HG03558 (cell line): Measurements from ENCODE around the gene MADD.

Experiments
- ATAC-seq: cut with Tn5 transposase; IDR thresholded peaks from one replicate; pipeline ENCODE4 v1.9.1; 2021; ENCODE audit warnings: moderate number of reproducible peaks; ENCODE audit not compliant: unreplicated experiment; ENCODE audit errors: extremely low read depth

MADD gene

DNA sequence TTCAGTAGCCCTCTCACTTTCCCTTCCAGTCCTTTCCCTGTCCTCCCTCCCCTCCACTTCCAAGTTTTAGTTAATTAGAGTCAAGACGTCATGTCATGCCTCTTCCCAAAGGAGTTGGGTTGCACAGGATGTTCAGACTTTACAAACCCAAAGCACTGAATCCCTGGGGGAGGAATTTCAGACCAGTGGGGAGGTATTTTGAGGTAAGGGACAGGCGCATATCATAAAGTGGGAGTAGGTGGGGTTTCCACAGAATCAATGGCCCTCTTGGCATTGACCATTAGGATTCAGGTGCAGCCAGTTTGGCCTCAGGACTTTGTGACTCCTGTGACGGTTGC is 20.6 kb upstream of the MADD start:
- ATAC-seq, result no peak

DNA sequence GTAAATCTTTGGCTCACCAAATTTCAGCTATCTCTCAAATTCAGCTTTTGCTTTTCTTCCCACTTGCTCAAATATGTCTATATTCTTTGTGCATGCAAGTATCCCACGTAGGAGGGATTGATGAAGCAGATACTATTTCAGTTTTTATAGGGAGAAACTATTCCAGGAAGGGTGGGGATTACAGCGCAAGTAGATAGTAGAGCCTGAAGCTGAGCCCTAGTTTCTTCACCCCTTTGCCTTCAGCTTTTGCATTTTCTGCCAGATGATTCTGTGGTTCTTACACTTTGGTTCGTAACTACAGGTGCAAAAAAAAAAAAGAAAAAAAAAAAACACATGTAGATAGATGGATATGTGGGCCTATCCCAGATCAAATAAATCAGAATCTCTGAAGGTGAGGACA is 18.2 kb upstream of the MADD start:
- ATAC-seq, result no peak

DNA sequence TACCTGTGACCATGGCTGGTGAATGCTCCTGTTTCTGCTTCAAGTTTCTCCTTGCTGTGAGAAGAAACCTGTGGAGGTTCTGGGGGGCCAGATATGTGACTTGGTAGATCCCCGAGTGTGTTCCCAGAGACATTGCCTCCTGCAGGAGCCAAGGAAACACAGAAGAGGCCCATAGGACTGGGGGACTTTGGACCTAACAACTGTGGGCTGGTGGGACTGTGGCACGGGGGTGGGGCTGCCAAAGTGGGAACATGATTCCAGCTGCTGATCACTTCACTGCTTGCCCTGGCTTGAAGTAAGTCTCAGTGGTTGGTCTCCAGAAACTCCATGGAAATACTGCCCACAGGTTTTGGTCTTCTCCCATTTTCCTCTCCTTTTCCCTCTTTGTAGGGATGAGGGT is 16.3 kb upstream of the MADD start:
- no peak for ATAC-seq

DNA sequence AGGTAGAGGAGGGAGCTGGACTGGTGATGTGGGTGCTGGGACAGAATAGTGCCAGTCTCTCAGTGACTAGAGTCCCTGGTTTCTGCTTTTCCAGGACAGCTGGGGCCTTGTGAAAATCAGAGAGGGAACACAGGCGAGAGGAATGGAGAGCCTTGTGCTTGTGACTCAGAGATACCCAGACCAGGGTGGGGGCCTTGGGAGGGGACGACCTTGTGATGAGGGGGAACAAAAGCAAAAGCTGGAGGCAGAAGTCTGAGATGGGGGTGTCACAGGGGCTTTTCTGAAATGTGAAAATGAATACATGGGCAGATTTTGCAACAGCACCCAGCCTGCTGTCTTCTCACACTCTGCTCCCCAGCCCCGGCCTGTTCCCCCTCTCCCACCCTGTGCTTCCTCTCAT is 15.5 kb upstream of the MADD start:
- no peak for ATAC-seq

DNA sequence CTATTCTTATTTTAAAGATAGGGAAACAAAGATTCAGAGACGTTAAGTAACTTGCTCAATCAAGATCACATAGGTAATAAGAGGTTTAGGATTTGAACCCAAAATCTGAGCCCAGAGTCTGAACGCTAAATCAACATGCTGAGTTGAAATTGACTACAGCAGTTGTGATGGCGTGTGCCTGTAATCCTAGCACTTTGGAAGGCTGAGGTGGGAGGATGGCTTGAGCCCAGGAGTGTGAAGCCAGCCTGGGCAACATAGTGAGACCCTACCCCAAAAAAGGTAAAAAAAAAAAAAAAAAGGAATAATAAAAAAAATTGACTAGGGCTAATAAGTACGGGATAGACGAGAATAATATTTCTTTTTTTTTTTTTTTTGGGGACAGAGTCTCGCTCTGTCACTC is 13.6 kb upstream of the MADD start:
- no peak for ATAC-seq

DNA sequence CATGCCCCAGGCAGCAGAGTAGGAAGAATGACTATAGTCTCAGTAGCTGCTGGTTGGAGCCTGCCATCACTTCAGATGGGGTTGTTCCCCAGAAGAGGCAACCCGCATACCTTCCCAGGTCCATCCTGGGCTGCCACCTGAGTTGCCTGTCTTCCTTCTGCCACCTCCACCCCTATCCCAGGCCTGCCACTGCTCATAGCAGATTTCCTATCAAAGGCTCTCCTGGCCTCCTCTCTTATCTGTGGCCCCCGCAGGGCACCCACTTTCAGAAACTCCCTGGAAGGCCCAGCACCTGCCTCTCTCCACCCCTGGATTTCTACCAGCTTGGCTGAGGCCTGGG is 12.8 kb upstream of the MADD start:
- ATAC-seq, result no peak

DNA sequence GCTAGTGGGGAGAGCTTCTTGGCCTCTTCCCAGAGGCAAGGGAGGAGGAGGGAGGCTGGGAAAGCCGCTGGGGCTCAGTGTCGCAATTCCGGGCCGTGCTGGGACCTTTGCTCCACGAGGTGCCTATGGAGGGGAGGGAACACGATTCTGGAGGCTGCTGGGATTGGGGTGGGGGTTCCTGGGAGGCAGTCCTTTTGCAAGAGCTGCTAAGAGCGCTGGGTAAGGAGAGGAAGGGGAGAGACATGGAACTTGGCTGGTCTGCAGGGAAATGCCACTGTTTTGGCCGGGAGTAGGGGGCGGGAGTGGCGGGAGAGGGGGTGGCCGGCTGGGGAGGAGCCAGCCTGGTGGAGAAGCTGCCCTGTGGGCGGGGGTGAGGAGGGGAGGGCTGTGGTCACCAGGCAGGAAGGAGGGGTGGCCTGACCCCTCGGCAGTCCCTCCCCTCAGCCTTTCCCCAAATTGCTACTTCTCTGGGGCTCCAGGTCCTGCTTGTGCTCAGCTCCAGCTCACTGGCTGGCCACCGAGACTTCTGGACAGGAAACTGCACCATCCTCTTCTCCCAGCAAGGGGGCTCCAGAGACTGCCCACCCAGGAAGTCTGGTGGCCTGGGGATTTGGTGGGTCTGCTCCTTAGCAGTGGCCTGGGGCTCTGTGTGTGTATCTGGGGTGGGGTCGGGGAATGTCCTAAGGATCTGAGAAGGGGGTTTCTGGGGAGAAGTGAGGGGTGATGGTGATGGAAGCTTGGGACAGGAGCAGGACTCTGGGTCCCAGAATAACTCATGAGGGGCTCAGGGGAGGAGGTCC is 12.2 kb upstream of the MADD start, which contains the start of gene NR1H3:
NR1H3 (plus strand) TSS at position 480 of the 800 bp plus-strand sequence. CDS start 1,221 bp downstream, outside the sequence.
- no peak for ATAC-seq

DNA sequence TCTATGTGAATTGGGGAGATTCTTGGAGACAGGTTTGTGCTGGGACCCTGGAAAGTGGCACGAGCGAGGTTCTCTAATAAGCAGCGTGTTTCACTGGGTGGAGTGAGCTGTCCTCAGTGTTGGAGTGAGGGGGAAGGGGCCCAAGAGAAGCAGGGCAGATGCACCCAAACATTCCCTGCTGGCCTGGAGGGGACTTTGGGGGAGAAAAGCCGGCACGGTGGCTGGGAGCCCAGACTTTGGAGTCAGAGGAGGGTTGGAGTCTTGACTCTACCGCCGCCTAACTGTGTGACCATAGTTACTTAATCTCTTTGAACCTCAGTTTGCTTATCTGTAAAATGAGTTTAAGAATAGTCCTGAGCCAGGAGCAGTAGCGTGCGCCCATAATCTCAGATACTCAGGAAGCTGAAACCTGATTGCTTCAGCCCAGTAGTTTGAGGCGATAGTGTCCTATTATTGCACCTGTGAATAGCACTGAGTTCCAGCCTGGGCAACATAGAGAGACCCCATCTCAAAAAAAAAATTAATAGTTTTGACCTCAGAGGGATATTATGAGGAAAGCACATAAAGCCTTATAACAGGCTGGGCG is 11.5 kb upstream of the MADD start:
- no peak for ATAC-seq

DNA sequence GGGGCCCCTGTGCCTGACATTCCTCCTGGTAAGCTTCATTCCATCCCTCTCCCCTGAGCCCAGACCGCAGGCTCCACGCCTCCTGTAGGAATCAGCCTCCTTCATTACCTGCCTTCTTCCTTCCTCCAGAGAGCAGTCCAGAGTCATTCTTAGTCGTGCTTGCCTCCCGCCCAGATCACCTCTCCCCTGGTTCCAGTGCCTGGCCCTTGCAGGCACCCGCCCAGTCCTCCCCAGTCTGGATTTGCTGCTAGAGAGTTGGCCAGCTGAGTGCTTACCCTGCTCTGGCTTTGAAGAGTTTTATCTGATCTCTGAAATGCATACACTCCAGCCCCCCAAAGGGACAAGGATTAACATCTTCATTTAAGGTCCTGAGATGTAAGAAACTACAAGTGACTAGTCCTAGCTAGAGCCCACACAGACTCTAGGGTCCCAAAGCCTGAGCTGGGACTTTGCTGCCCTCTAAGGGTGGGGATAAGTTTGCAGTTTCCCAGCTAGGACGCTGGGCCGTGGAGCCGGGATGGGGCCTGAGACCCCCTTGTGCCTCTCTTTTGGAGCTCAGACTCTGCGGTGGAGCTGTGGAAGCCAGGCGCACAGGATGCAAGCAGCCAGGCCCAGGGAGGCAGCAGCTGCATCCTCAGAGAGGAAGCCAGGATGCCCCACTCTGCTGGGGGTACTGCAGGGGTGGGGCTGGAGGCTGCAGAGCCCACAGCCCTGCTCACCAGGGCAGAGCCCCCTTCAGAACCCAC is 10.5 kb upstream of the MADD start:
- no peak for ATAC-seq

DNA sequence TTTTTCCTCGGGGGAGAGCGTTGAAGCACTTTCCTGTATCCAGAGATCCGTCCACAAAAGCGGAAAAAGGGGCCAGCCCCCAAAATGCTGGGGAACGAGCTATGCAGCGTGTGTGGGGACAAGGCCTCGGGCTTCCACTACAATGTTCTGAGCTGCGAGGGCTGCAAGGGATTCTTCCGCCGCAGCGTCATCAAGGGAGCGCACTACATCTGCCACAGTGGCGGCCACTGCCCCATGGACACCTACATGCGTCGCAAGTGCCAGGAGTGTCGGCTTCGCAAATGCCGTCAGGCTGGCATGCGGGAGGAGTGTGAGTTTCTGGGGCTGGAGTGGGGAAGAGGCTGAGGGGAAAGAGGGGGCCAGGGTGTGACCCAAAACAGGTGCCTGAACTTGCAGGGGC is 9.6 kb upstream of the MADD start:
- no peak for ATAC-seq

DNA sequence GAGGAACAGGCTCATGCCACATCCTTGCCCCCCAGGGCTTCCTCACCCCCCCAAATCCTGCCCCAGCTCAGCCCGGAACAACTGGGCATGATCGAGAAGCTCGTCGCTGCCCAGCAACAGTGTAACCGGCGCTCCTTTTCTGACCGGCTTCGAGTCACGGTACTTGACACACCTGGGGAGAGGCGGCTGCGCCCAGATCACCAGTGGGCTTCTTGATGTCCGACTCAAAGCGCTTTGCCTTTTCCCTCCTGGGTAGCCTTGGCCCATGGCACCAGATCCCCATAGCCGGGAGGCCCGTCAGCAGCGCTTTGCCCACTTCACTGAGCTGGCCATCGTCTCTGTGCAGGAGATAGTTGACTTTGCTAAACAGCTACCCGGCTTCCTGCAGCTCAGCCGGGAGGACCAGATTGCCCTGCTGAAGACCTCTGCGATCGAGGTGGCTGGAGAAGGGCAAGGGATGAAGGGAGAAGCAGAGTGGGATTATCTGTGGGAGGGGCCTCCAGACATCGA is 8.6 kb upstream of the MADD start:
- no peak for ATAC-seq

DNA sequence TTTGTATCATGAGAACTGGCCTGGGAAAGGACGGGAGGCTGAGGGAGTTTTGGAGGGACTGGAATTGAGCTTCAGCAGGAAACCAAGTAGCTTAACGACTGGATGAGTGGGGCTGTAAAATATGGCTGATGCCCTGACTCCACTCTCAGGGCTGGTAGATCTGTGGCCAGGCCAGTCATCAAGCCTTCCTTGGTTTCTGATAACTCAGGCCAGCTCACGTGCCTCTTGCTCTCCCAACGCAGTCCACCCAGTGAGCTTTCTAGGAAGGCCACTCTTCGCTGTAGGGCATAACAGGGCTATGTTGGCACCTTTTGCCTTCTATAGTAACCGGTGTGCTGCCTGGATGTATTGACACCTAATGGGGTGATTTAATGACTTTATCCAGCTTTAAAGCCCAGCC is 5.8 kb upstream of the MADD start:
- no peak for ATAC-seq

DNA sequence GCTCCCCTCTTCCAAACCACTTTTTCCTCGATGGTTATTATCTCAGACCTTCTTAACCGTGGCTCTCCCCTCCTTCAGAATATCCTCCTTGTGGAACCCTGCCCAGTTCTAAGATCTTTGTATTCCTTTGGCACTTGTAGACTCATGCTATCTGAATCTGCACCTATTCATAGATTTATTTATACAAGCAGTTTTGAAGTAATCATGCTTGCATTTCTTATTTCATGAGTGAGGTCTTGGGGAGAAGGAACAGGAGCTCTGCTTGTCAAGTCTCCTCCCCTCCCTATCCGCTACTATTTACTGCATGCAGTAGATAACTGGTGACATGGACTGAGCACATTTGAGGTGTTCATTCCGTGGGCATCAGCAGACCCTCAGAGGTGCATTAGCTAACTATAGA is 5.4 kb upstream of the MADD start:
- no peak for ATAC-seq

DNA sequence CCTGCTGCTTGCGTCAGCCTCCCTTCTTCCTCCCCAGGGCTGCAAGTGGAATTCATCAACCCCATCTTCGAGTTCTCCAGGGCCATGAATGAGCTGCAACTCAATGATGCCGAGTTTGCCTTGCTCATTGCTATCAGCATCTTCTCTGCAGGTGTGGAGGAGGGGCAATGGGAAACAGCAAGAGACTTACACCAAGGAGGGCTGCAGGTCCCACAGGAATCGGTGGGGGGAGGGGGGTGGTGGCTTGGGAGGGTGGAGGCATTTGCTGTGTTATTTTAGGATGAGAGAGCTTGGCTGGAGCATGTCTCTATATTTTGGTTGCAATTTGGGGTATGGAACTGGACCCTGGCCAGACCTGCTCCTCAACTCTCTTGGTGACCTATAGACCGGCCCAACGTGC is 2.1 kb upstream of the MADD start:
- no peak for ATAC-seq

DNA sequence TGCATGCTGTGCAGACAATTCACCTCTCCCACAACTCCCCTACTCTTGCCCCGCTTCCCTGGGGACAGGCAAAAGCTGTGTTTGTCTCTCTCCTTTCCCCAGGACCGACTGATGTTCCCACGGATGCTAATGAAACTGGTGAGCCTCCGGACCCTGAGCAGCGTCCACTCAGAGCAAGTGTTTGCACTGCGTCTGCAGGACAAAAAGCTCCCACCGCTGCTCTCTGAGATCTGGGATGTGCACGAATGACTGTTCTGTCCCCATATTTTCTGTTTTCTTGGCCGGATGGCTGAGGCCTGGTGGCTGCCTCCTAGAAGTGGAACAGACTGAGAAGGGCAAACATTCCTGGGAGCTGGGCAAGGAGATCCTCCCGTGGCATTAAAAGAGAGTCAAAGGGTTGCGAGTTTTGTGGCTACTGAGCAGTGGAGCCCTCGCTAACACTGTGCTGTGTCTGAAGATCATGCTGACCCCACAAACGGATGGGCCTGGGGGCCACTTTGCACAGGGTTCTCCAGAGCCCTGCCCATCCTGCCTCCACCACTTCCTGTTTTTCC is 1.4 kb upstream of the MADD start:
- no peak for ATAC-seq

DNA sequence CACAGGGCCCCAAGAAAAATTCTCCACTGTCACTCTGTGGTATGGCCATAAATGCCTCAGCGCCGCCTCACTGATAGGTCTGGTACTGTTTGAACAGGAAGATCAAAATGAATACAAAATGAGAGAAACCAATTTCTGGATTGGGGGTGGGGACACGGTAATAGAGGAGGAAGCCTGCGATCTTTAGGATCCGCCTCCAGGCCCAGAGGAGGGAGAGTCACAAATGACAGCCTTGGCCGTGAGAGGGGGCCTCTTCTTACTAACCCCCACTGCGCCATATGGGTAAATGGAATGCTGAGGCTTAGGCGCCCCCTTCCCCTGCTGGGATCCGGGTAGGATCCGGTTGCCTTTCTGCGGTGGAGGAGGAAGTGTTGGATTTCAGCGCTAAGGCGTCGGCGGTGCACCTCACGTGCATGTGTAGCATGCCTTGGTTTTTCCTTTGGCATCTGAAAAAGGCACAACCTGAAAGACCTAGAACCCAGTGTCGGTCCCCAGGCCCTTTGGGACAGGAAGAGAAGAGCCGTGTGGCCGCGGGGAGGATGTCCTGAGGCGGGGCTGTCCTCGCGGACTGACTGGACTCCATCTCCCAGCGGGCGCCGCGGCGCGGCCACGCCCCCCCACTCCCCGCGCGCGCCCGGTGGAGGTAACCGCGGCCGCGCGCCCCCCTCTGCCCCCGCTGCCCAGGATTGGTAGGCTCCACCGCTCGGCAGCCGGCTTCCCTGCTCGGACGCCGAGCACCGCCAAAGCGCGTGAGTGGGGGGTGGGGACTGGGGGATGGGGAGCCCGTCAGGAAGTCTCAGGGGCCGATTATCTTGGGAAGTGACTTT is 718 bp upstream of the MADD start:
- ATAC-seq, result peak; percentile 17

DNA sequence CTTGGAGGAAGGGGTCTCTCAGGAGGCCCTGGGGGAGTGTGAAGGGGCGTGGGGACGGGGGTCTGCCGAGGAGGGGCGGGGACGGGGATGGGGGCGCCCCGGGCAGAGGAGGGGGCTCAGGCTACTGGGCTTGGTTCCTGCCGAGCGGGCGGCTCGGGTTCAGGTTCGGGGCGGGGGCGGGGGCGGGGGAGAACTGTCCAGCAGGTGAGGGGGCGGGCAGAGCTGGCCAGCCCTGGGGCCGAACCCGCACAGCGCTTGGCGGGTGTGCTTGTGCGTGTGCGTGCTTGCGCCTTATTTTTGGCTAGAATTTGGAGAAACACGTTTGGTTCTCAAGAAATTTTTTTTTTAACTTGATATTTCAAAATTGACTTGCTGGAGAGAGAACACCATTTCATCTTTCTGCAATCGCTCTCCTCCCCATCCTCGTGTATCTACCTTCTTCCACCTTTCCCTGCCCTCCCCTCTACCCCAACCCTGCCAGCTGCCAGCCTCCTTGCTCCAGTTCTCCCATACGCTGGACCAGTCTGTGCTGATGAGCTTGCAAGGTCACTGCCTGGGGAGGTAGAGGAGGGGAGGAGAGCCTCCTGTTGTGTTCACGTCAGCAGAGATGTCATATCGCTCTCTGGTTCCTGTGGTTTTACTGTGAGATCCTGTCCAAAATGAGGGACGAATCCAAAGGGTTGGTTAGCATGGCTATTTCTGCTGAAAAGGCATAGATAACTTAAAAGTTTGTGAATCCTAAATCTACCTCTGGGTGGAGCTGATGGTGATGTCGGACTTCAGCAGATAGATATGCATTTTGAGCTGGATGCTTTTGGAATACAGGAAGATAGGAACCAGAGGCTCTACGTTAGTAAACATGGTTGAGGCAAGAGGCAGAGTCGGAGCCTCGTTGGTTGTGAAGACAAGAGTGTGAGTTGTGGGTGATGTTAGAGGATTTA is 668 bp downstream of the MADD start:
- ATAC-seq, result no peak

DNA sequence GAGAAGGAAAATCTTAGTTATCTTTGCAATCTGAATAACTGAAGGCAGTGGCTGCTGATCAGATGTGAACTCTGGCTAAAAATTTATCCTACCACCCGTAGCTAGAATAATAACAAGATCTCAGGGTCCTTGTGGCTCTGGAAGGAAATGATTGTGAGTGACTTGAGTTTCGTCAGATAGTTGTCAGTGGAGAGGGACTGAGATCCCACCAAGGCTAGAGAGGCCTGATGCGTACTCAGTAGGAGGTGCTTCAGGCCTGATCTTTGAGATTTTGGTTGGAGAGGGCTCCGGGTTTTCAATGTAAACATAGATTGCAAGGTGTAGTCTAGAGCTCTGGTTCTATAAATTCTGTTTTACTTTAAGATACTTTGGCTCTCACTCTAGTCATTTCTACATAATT is 1.4 kb downstream of the MADD start:
- no peak for ATAC-seq

DNA sequence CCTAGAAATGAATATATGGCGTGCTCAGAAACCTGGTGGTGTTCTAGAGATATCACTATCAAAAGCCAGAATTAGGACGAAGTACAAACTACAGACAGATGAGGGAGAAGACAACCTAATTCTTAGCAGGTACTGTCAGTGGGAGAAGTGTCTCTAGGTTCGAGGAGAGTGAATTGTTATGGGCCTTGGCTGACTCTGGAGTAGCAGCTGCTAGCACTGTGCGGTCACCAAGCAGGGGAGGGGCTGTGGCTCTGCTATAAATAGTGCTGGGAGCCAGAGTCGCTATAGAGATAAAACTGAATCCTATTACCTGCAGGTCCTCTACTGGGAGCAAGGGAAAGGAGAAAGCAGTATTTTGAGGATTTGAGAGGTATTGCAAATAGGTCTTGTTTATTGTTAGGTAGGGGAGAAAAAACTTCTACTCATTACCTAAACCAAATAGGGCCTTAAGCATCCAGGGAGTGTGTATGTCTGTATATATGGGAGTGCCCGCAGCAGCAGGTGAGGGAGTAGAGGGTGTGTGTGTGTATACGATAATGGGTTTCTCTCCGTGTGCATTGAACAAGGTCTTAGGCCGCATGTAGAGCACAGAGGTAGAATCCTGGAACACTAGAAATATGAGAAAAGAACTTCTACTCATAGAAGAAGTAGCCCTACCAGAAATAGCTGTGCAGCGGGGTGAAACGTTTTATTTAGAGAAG is 2.2 kb downstream of the MADD start:
- ATAC-seq, result no peak
